GM21381 (cell line): Measurements from ENCODE around the gene TFG.

Source experiments
- ATAC-seq: cut with Tn5 transposase; IDR thresholded peaks from one replicate; pipeline ENCODE4 v1.9.1; 2021; ENCODE audit warnings: mild to moderate bottlenecking, moderate library complexity; ENCODE audit not compliant: unreplicated experiment

Gene TFG

DNA sequence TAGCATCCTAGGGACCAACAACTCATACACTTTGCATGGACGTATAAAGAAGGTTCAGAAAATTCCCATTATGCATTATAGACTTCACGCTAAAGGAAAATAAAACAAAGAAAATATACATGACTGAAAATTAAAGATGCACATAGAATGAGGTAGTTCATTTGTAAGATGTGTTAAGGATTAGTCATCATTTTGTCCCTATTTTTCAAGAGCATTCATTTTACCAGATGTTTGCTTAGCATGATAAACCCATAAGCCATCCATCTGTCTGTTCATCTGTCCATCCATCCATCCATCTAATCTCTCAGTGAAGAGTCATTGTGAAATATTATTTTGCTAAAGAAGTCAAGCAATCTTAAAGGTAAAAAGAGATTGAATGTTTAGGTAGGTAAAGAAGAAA is 80.3 kb downstream of the TFG start:
- no peak for ATAC-seq

DNA sequence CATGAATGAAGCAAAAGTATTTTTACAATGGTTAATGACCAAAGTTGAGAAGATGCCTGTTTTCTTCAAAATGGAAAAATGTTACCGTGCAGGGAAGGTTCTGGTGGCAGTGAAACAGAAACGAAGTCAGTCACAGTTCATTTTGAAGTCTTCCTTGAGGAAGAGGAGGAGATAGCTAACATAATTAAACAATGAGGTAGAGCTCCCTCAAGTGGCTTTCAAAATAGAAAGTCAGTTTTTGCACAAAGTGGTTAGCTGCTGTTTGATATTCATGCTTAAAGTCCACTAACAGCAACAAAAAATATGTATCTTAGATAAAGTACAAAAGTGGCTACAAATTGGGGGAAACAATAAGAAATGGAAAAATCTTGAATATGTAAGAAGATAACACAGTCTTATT is 87.3 kb downstream of the TFG start:
- ATAC-seq: no peak

DNA sequence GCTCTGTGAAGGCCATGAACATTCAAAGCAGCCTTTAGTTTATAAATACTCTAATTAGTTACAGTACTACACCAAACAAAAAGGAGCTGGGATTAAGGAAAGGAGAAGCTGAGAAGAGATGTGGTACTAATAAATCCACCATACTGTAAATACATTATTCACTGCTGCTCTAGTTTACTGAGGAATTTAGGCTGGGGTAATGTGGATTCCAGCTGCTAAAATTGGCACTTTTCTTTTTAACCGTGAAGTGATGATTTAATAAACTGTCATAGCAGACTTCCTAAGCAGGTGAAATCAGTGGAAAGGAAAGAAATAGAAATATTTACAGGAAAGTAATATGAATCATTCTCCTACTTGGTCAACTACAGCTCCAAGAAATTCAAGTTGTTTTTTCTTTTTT is 88.7 kb downstream of the TFG start:
- no peak for ATAC-seq
